GM11168 (cell line): ENCODE results near the gene MFSD11.
"Not testable (repeated sequence)": the region's sequence is repeated elsewhere in the genome, so short reads cannot be mapped to it uniquely, and the experiment has no call there.

ENCODE experiments used
- in situ Hi-C: fragments of 300-500 bp; cut with MboI; formaldehyde crosslinking; loops from one replicate; pipeline ENCODE4 v1.12.0; 2022; ENCODE audit warnings: low sequenced_read_pairs; ENCODE audit not compliant: unreplicated experiment

The MFSD11 gene

GRCh38 chr17:76742958-76743357 is 5.0 kb downstream of the MFSD11 start:
- in situ Hi-C loops, result no loop called here

DNA sequence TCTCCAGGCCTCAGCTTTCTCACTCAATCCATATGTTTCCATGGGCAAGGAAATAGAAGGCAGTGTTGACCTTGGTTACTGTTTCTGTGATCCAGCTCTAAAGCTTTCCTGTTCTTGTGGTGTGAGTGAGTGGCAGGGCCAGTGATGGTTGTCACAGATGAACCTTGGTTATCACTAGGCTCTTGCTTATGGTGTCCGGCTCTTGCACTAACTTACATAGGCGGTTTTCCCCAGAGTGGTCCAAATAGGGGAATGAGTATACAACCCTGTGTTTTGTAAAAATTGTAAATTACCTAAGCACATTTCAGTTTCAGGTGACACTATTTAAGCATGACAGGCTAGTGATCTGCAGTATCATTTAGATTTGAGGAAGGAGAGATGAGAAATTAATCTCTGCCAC is 6.8 kb downstream of the MFSD11 start:
- in situ Hi-C loops, result no loop called here

DNA sequence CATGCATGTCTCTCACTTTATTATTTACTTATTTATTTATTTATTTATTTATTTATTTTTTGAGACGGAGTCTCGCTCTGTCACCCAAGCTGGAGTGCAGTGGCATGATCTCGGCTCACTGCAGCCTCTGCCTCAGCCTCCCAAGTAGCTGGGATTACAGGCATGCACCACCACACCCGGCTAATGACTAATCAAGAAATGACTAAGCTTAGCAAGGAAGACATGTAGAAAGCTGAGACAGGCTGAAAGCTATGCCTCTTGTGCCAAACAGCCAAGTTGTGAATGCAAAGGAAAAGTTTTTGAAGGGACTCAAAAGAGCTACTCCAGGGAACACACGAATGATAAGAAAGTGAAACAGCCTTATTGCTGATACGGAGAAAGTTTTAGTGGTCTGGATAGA is 7.9 kb downstream of the MFSD11 start:
- in situ Hi-C loops, result not testable (repeated sequence)

- in situ Hi-C loops, result no loop called here
These were observed 9.9 kb downstream of the MFSD11 start for GRCh38 chr17:76747716-76748363.

DNA sequence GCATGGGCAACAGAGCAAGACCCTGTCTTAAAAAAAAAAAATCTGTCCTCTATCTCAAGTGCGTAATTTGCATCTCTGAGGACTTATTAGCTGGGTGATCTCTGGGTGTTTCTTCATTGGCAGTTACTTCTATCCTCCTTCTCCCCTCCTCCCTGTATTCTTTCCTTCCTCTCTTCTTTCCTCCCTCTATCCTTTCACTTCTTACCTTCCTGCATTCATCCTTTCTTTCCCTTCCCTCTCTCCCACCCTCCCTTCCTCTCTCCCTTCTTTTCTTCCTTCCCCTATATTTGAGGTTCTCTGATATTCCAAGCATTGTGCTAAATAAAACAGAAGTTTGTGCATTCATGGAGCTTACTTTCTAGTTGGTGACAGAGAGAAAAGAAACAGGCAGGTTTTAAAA is 10.7 kb downstream of the MFSD11 start:
- in situ Hi-C loops, result no loop called here

GRCh38 chr17:76751416-76751993 is 13.6 kb downstream of the MFSD11 start:
- in situ Hi-C loops, result no loop called here

DNA sequence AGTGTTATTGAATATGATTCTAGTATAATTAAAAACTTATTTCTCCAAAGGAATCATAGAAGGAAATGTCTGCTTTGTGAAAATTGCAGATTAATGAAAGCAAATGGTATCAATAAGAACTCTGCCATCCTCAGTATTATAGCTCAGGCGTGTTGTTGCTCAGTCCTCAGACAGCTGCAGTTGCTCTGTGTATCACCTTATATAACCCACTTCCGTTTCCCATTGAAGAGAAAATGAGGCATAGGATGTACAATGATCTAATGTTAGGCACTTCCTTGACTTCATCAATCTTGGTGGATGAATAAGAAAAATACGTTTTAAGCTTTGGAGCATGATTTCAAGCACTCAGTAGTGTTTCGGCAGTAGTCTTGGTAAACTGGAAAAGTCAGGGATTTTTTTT is 14.1 kb downstream of the MFSD11 start:
- in situ Hi-C loops, result no loop called here

GRCh38 chr17:76753061-76753961 is 15.4 kb downstream of the MFSD11 start:
- in situ Hi-C loops, result no loop called here

- in situ Hi-C loops, result no loop called here
These were observed 17.4 kb downstream of the MFSD11 start for GRCh38 chr17:76755285-76755684.

- in situ Hi-C loops, result no loop called here
These were observed 19.3 kb downstream of the MFSD11 start for GRCh38 chr17:76757256-76757655.

DNA sequence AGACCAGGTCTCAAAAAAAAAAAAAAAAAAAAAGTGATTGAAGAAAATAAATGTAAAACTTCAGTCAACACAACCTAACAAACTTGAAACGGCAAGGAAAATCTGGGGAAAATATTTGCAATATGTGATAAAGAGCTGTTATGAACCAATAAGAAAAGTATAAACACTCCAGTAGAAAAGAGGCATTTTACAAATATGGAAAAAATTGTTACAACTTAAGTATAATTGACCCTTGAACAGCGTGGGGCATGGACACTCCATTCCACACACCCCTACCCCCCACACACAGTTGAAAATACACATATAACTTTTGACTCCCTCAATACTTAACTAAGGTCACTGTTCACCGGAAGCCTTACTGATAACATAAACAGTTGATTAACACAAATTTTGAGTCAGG is 20.7 kb downstream of the MFSD11 start:
- in situ Hi-C loops, result no loop called here

- in situ Hi-C loops, result no loop called here
These were observed 35.1 kb downstream of the MFSD11 start for GRCh38 chr17:76772842-76773525.

GRCh38 chr17:76775021-76775600 is 37.2 kb downstream of the MFSD11 start:
- in situ Hi-C loops, result no loop called here

GRCh38 chr17:76781056-76781982 is 43.4 kb downstream of the MFSD11 start:
- in situ Hi-C loops, result no loop called here

DNA sequence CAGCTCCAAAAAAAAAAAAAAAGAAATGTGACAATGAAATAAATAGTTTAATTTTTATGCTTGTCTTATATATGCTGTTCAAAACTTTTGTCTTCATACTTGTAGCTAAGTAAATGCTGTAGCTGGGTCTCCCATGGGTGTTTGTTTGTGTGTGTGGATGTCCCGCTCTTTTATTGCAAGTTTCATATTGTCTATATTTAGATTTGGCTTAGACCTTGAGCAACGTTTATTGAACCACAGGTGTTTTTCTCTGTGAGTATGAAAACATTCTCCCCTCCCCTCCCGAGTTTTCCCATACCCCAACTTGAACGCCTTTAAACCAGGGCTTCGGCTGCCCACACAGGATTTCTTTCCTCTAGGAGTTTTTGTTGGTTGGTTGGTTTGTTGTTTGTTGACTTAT is 45.2 kb downstream of the MFSD11 start:
- in situ Hi-C loops, result no loop called here

DNA sequence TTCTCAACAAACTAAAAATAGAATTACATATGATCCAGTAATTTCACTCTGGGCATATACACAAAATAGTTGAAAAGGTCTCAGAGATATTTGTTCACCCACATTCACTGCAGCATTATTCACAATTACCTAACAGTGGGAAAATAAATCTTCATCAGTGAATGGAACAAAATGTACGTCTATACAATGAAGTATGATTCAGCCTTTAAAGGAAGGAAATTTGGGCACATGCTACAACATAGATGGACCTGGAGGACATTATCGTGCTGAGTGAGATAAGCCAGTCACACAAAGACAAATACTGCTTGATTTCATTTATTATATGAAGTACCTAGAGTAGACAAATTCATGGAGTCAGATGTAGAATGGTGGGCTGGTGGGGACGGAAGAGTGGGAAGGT is 47.0 kb downstream of the MFSD11 start:
- in situ Hi-C loops, result no loop called here

GRCh38 chr17:76787866-76788265 is 49.9 kb downstream of the MFSD11 start:
- in situ Hi-C loops, result not testable (repeated sequence)

DNA sequence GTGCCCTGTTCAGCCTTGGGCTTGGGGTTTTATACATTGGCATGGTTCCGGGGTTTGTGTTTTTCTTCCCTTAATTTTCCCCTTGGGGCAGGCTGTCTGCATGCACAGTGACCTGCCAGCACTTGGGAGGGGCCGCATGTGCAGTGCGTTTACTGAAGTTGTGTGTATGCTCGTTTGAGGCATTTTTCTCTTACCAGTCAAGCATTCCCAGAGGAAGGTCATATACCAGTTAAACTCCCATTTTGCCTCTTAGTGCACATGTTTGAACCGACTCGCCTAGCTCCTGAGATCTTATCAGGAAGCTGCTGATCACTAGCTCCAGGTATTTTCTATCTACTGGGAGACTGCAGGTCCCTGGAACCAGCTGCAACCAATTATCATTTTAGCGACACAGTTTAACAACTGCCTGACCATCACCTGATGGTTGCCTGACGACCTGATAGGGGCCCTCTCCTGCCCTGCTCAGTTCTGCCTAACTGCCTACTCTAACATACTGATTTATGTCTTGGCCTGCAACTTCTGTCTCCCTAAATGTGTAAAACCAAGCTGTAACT is 51.4 kb downstream of the MFSD11 start:
- in situ Hi-C loops, result no loop called here
